Measurements from ENCODE around the gene SLC25A53.

Gene SLC25A53

DNA sequence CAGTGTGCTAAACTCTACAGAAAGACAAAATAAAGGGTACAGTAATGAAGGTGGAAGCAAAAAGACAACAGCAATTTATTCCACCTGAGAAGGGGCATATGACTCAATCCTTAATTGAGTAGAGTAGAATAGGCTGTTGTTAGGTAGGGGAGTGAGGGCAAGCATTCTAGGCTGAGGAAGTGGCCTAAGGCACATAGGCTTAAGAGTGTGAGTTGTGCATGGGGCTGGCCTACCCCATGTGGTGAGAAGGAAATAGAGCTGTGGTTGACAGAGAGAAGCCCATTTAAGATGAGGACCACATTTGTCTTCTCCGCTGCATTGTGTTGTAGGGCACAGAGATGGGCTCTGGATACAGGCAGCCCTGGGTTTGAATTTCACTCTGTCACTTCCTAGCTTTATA, 47.9 kb downstream of the SLC25A53 start:
- Histone ChIP-seq H3K4me1 (ENCODE audit: low read length) (peaks cover 13% of the 10 kb centered on the region), H3K79me2 (ENCODE audit: low read length) (no peaks in the 10 kb centered on the region)
- no peak for TF ChIP-seq EZH2phosphoT487 (IDR thresholded peaks at IDR 0.05; ENCODE audit: low read depth)
- TF ChIP-seq CTCF (IDR thresholded peaks at IDR 0.05; ENCODE audit: low read depth, low read length): no peak

DNA sequence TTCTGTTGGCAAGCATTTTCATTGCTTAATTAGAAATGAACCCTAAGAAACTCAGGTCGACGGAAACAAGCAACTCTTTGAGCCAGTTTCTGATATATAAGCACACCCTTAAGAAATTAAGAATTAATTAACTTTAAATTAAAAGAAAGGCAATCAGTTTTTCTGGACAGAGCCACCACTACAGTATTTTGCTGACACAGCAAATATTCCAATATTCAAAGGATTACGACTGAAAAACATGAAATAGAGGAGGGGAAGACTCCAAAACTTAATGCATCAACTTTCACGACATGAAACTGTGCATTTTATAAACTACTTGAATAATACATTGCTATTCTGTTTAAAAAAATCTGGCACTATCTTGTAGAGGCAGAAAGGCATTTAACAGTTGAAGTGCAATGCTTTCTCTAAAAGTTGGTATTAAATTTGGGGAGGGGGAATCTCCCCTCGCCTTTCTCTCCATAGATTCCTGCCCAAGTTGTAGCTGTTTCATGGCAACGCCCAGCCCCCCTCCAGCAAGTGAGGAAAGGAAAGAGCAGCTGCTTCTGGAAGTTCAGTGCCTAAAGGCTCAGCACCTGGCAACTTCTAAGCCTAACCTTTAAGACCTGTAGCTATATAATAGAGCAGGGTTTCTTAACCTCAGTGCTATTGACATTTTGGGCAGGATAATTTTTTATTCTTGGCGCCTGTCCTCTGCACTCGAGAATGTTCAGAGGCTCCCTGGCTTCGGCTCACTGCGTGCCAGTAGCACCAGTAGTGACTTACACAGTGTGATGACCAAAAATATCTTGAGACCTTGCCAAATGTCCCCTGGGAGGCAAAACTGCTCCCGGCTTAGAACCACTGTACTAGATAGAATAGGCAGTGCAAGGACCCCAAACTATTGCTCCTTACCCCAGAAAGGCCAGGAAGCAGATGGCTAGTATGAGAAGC, 51.2 kb downstream of the SLC25A53 start:
- Histone ChIP-seq H3K4me1 (ENCODE audit: low read length) (no peaks in the 10 kb centered on the region), H3K4me2 (ENCODE audit: low read length) (no peak overlapping the region), H3K27me3 (ENCODE audit: low read depth, low read length) (no peaks in the 10 kb centered on the region), H3K27ac (ENCODE audit: low read length) (no peak overlapping the region), H3K36me3 (replicated peaks; ENCODE audit: low read depth, low read length) (no peaks in the 10 kb centered on the region), H3K4me3 (ENCODE audit: low read length) (no peak overlapping the region), H2AFZ (ENCODE audit: low read depth, low read length) (no peak overlapping the region), H3K79me2 (ENCODE audit: low read length) (no peaks in the 10 kb centered on the region), H4K20me1 (ENCODE audit: insufficient read depth, low read length) (no peaks in the 10 kb centered on the region), H3K9ac (ENCODE audit: low read length) (no peak overlapping the region), H3K9me3 (ENCODE audit: insufficient read depth, low read length) (no peaks in the 10 kb centered on the region)
- TF ChIP-seq CTCF (IDR thresholded peaks at IDR 0.05; ENCODE audit: low read depth, low read length): no peak

More for the DNA sequence above, 47.9 kb downstream of the SLC25A53 start:
- Histone ChIP-seq H2AFZ (ENCODE audit: low read depth, low read length) (no peak overlapping the region), H3K36me3 (replicated peaks; ENCODE audit: low read depth, low read length) (no peaks in the 10 kb centered on the region), H3K9me3 (ENCODE audit: insufficient read depth, low read length) (no peaks in the 10 kb centered on the region), H4K20me1 (ENCODE audit: insufficient read depth, low read length) (no peaks in the 10 kb centered on the region), H3K27me3 (ENCODE audit: low read depth, low read length) (no peaks in the 10 kb centered on the region), H3K4me3 (ENCODE audit: low read length) (no peak overlapping the region), H3K4me2 (ENCODE audit: low read length) (no peak overlapping the region), H3K27ac (ENCODE audit: low read length) (no peak overlapping the region), H3K9ac (ENCODE audit: low read length) (no peak overlapping the region)

- TF ChIP-seq EZH2phosphoT487 (IDR thresholded peaks at IDR 0.05; ENCODE audit: low read depth) (no peak), CTCF (IDR thresholded peaks at IDR 0.05; ENCODE audit: low read depth, low read length) (no peak)
- H4K20me1 ChIP-seq (ENCODE audit: insufficient read depth, low read length): no peaks in the 10 kb centered on the region
- no peak overlapping the region for H3K27ac ChIP-seq (ENCODE audit: low read length)
- no peak overlapping the region for H3K9ac ChIP-seq (ENCODE audit: low read length)
- no peaks in the 10 kb centered on the region for H3K79me2 ChIP-seq (ENCODE audit: low read length)
- H3K9me3 ChIP-seq (ENCODE audit: insufficient read depth, low read length): no peaks in the 10 kb centered on the region
- no peak overlapping the region for H3K4me3 ChIP-seq (ENCODE audit: low read length)
- H3K36me3 ChIP-seq (replicated peaks; ENCODE audit: low read depth, low read length): no peaks in the 10 kb centered on the region
- H3K4me2 ChIP-seq (ENCODE audit: low read length): no peak overlapping the region
- H3K4me1 ChIP-seq (ENCODE audit: low read length): no peaks in the 10 kb centered on the region
- H2AFZ ChIP-seq (ENCODE audit: low read depth, low read length): no peak overlapping the region
- no peaks in the 10 kb centered on the region for H3K27me3 ChIP-seq (ENCODE audit: low read depth, low read length)
Observed at GRCh38 chrX:104104676-104105075, 52.1 kb downstream of the SLC25A53 start.

- Histone ChIP-seq H2AFZ (ENCODE audit: low read depth, low read length) (no peak overlapping the region), H3K27me3 (ENCODE audit: low read depth, low read length) (no peaks in the 10 kb centered on the region), H3K9me3 (ENCODE audit: insufficient read depth, low read length) (no peaks in the 10 kb centered on the region), H4K20me1 (ENCODE audit: insufficient read depth, low read length) (no peaks in the 10 kb centered on the region), H3K4me1 (ENCODE audit: low read length) (no peaks in the 10 kb centered on the region), H3K79me2 (ENCODE audit: low read length) (no peaks in the 10 kb centered on the region), H3K27ac (ENCODE audit: low read length) (no peak overlapping the region), H3K9ac (ENCODE audit: low read length) (no peak overlapping the region), H3K36me3 (replicated peaks; ENCODE audit: low read depth, low read length) (no peaks in the 10 kb centered on the region), H3K4me3 (ENCODE audit: low read length) (no peak overlapping the region), H3K4me2 (ENCODE audit: low read length) (no peak overlapping the region)
- TF ChIP-seq EZH2phosphoT487 (IDR thresholded peaks at IDR 0.05; ENCODE audit: low read depth) (no peak), CTCF (IDR thresholded peaks at IDR 0.05; ENCODE audit: low read depth, low read length) (no peak)
Observed at GRCh38 chrX:104098919-104099318, 57.9 kb downstream of the SLC25A53 start.

Data from OCI-LY3 (cell line).